Mammary epithelial cell (primary cell): ENCODE results near the gene SLC8A1.

Experiments
- CTCF ChIP-seq, 2 donors: IDR thresholded peaks in 1 of 2; conservative IDR thresholded peaks in 1 of 2; 2 replicates each; pipeline ENCODE4 v1.5.1; 2011 to 2012; ENCODE audit warnings: inconsistent platforms in 2 of 2, low read length in 2 of 2, mild to moderate bottlenecking in 2 of 2, control low read depth in 1 of 2, low read depth in 1 of 2; ENCODE audit not compliant: insufficient read depth in 1 of 2; ENCODE audit errors: extremely low read depth in 1 of 2
- EZH2 ChIP-seq: IDR thresholded peaks from 2 replicates; pipeline ENCODE4 v1.6.1; 2012; ENCODE audit warnings: low read length, inconsistent platforms, borderline replicate concordance

- TF ChIP-seq CTCF (conservative IDR thresholded peaks at IDR 0.05 in 1 of 2, IDR thresholded peaks at IDR 0.05 in 1 of 2; ENCODE audit: extremely low read depth in 1 of 2, insufficient read depth in 1 of 2, low read depth in 1 of 2, low read length in 2 of 2) (no peak), EZH2 (no peak)
Observed at GRCh38 chr2:40405465-40405864, 46.4 kb downstream of the SLC8A1 start.
